CD4-positive, alpha-beta T cell treated with Interleukin-6 for 4 hours (primary cell): Measurements from ENCODE around the gene METTL6.

Experiments
- DNase-seq: peaks from one replicate; pipeline ENCODE4 v3.0.0-alpha.2; 2020; ENCODE audit warnings: mixed read lengths

METTL6 gene

GRCh38 chr3:15361494-15362214 lies 65.7 kb downstream of the METTL6 start:
- DNase-seq = peak; percentile 29

- no peak for DNase-seq
These were observed 66.4 kb downstream of the METTL6 start for GRCh38 chr3:15360788-15361493.
